ENCODE results near the gene ADGRF1.
"Not testable (repeated sequence)": the region's sequence is repeated elsewhere in the genome, so short reads cannot be mapped to it uniquely, and the experiment has no call there.

ADGRF1 gene

DNA sequence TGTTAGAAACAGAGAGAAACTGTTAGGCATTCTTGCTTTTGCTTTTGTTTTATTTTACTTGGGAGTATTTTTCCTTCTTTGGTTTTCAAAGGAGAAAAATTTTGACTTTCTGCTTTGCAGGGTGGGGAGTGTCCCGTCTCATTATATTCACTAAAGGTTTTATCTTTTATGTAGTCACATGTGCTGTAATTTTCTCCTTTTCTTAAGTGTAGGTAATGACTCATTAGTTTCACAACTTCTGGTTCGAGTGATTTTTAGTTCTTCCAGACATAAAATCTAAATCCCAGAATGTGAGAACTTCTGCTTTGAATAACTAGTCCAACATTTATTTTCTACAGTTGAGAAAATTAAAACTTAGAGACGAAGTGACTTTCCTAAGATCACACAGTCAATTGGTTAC is 37.7 kb downstream of the ADGRF1 start:
- Histone ChIP-seq H3K27me3 (ENCODE audit: control insufficient read depth in 2 of 2, insufficient read depth in 2 of 2, low read length in 2 of 2) (no peaks in the 10 kb centered on the region), H3K4me1 (ENCODE audit: control insufficient read depth in 2 of 2, insufficient read depth in 2 of 2, low read length in 2 of 2) (no peaks in the 10 kb centered on the region), H3K36me3 (ENCODE audit: control insufficient read depth in 2 of 2, insufficient read depth in 2 of 2, low read length in 2 of 2) (no peaks in the 10 kb centered on the region), H3K9me3 (ENCODE audit: control insufficient read depth in 2 of 2, low read length in 2 of 2) (no peaks in the 10 kb centered on the region), H3K27ac (ENCODE audit: low read depth in 2 of 2, low read length in 2 of 2) (no peak overlapping the region), H3K4me3 (ENCODE audit: low read length in 2 of 2) (no peak overlapping the region), H3K9ac (ENCODE audit: low read depth in 1 of 2, low read length in 2 of 2) (no peak overlapping the region)

- no peaks in the 10 kb centered on the region for H3K9me3 ChIP-seq (ENCODE audit: control insufficient read depth in 2 of 2, low read length in 2 of 2)
- H3K4me1 ChIP-seq (ENCODE audit: control insufficient read depth in 2 of 2, insufficient read depth in 2 of 2, low read length in 2 of 2), result peaks cover 0 to 7% of the 10 kb centered on the region in 2 donors
- H3K4me3 ChIP-seq (ENCODE audit: low read length in 2 of 2), result no peak overlapping the region
- H3K9ac ChIP-seq (ENCODE audit: low read depth in 1 of 2, low read length in 2 of 2), result no peak overlapping the region
- no peaks in the 10 kb centered on the region for H3K27me3 ChIP-seq (ENCODE audit: control insufficient read depth in 2 of 2, insufficient read depth in 2 of 2, low read length in 2 of 2)
- no peak overlapping the region for H3K27ac ChIP-seq (ENCODE audit: low read depth in 2 of 2, low read length in 2 of 2)
- H3K36me3 ChIP-seq (ENCODE audit: control insufficient read depth in 2 of 2, insufficient read depth in 2 of 2, low read length in 2 of 2), result no peaks in the 10 kb centered on the region
These were observed 41.3 kb downstream of the ADGRF1 start for GRCh38 chr6:47000842-47001241.

- no peak overlapping the region for H3K27ac ChIP-seq (ENCODE audit: low read depth in 2 of 2, low read length in 2 of 2)
- H3K36me3 ChIP-seq (ENCODE audit: control insufficient read depth in 2 of 2, insufficient read depth in 2 of 2, low read length in 2 of 2), result no peaks in the 10 kb centered on the region
- H3K9me3 ChIP-seq (ENCODE audit: control insufficient read depth in 2 of 2, low read length in 2 of 2), result no peaks in the 10 kb centered on the region
- no peak overlapping the region for H3K9ac ChIP-seq (ENCODE audit: low read depth in 1 of 2, low read length in 2 of 2)
- no peak overlapping the region for H3K4me3 ChIP-seq (ENCODE audit: low read length in 2 of 2)
- H3K4me1 ChIP-seq (ENCODE audit: control insufficient read depth in 2 of 2, insufficient read depth in 2 of 2, low read length in 2 of 2), result peaks cover 0 to 7% of the 10 kb centered on the region in 2 donors
- H3K27me3 ChIP-seq (ENCODE audit: control insufficient read depth in 2 of 2, insufficient read depth in 2 of 2, low read length in 2 of 2), result no peaks in the 10 kb centered on the region
These were observed 43.6 kb downstream of the ADGRF1 start for GRCh38 chr6:46998436-46999017.

DNA sequence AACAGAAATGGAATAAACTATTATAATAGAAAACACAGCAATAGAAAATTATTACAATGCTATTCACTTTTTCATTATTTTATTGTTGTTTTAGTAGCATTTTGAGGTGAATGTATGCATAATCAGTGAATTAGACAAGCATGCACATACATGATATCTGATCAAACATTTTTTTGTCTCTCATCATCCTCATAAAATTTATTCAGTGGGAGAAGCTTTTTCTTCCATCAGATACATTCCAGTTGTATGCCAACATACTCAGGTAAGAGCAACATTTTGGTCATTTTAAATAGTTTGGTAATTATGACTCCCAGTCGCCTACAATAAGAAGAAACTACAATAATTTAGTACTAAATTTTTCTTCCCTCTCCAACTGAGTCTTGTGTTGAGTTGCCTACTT is 44.5 kb downstream of the ADGRF1 start:
- Histone ChIP-seq H3K4me3 (ENCODE audit: low read length in 2 of 2) (no peak overlapping the region), H3K9me3 (ENCODE audit: control insufficient read depth in 2 of 2, low read length in 2 of 2) (no peaks in the 10 kb centered on the region), H3K27ac (ENCODE audit: low read depth in 2 of 2, low read length in 2 of 2) (no peak overlapping the region), H3K4me1 (ENCODE audit: control insufficient read depth in 2 of 2, insufficient read depth in 2 of 2, low read length in 2 of 2) (peaks cover 0 to 7% of the 10 kb centered on the region in 2 donors), H3K27me3 (ENCODE audit: control insufficient read depth in 2 of 2, insufficient read depth in 2 of 2, low read length in 2 of 2) (no peaks in the 10 kb centered on the region), H3K9ac (ENCODE audit: low read depth in 1 of 2, low read length in 2 of 2) (no peak overlapping the region), H3K36me3 (ENCODE audit: control insufficient read depth in 2 of 2, insufficient read depth in 2 of 2, low read length in 2 of 2) (no peaks in the 10 kb centered on the region)

DNA sequence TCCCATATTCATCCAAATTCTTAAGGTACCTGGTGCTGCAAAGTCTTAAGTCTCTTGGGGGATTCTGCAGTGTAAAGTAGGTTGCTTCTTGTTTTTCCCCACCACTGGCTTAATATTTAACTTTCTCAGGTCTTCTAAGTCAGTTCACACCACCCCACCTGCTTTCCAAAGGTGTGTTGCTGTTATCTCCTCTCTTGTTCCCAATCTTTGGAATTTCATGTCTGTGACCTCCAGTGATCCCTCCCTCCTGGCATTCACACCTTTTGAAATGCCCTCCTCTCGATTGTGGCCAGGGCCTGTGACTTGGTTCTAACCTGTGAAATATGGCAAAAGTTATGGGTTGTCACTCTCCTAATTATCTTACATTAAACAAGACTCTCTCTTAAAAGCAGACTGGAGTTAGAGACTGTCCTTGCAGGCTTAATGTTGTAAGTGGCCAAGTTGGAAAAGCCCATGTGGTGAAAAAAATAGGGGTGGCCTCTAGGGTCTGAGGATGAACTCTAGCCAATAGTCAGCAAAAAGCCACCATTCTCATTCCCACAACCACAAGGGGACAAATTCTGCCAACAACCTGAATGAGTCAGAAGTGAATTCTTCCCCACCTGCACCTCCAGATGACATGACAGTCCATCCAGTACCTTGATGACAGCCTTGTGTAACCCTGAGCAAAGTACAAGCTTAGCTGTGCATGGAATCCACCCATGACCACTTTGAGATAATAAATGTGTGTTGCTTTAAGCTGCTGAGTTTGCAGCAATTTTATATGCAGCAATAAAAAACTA is 45.1 kb downstream of the ADGRF1 start:
- Histone ChIP-seq H3K27me3 (ENCODE audit: control insufficient read depth in 2 of 2, insufficient read depth in 2 of 2, low read length in 2 of 2) (no peaks in the 10 kb centered on the region), H3K4me1 (ENCODE audit: control insufficient read depth in 2 of 2, insufficient read depth in 2 of 2, low read length in 2 of 2) (peaks cover 0 to 7% of the 10 kb centered on the region in 2 donors), H3K4me3 (ENCODE audit: low read length in 2 of 2) (no peak overlapping the region), H3K36me3 (ENCODE audit: control insufficient read depth in 2 of 2, insufficient read depth in 2 of 2, low read length in 2 of 2) (no peaks in the 10 kb centered on the region), H3K27ac (ENCODE audit: low read depth in 2 of 2, low read length in 2 of 2) (peak overlapping the region; percentile 49 to 65), H3K9ac (ENCODE audit: low read depth in 1 of 2, low read length in 2 of 2) (no peak overlapping the region), H3K9me3 (ENCODE audit: control insufficient read depth in 2 of 2, low read length in 2 of 2) (no peaks in the 10 kb centered on the region)

- H3K4me3 ChIP-seq (ENCODE audit: low read length in 2 of 2), result no peak overlapping the region
- no peaks in the 10 kb centered on the region for H3K9me3 ChIP-seq (ENCODE audit: control insufficient read depth in 2 of 2, low read length in 2 of 2)
These were observed 47.2 kb downstream of the ADGRF1 start for GRCh38 chr6:46994933-46995332.

GRCh38 chr6:46993846-46994245 is 48.3 kb downstream of the ADGRF1 start:
- Histone ChIP-seq H3K4me1 (ENCODE audit: control insufficient read depth in 2 of 2, insufficient read depth in 2 of 2, low read length in 2 of 2) (peaks cover 3 to 22% of the 10 kb centered on the region in 2 donors), H3K9ac (ENCODE audit: low read depth in 1 of 2, low read length in 2 of 2) (no peak overlapping the region), H3K36me3 (ENCODE audit: control insufficient read depth in 2 of 2, insufficient read depth in 2 of 2, low read length in 2 of 2) (no peaks in the 10 kb centered on the region), H3K4me3 (ENCODE audit: low read length in 2 of 2) (no peak overlapping the region), H3K27ac (ENCODE audit: low read depth in 2 of 2, low read length in 2 of 2) (no peak overlapping the region), H3K27me3 (ENCODE audit: control insufficient read depth in 2 of 2, insufficient read depth in 2 of 2, low read length in 2 of 2) (no peaks in the 10 kb centered on the region), H3K9me3 (ENCODE audit: control insufficient read depth in 2 of 2, low read length in 2 of 2) (no peaks in the 10 kb centered on the region)

More at GRCh38 chr6:46994933-46995332, 47.2 kb downstream of the ADGRF1 start:
- Histone ChIP-seq H3K9ac (ENCODE audit: low read depth in 1 of 2, low read length in 2 of 2) (no peak overlapping the region), H3K27me3 (ENCODE audit: control insufficient read depth in 2 of 2, insufficient read depth in 2 of 2, low read length in 2 of 2) (no peaks in the 10 kb centered on the region), H3K27ac (ENCODE audit: low read depth in 2 of 2, low read length in 2 of 2) (no peak overlapping the region), H3K4me1 (ENCODE audit: control insufficient read depth in 2 of 2, insufficient read depth in 2 of 2, low read length in 2 of 2) (peaks cover 3 to 16% of the 10 kb centered on the region in 2 donors), H3K36me3 (ENCODE audit: control insufficient read depth in 2 of 2, insufficient read depth in 2 of 2, low read length in 2 of 2) (no peaks in the 10 kb centered on the region)

- not testable (repeated sequence) for H3K27ac ChIP-seq (ENCODE audit: low read depth in 2 of 2, low read length in 2 of 2); H3K9ac ChIP-seq (ENCODE audit: low read depth in 1 of 2, low read length in 2 of 2); H3K27me3 ChIP-seq (ENCODE audit: control insufficient read depth in 2 of 2, insufficient read depth in 2 of 2, low read length in 2 of 2); H3K4me3 ChIP-seq (ENCODE audit: low read length in 2 of 2); H3K9me3 ChIP-seq (ENCODE audit: control insufficient read depth in 2 of 2, low read length in 2 of 2); H3K36me3 ChIP-seq (ENCODE audit: control insufficient read depth in 2 of 2, insufficient read depth in 2 of 2, low read length in 2 of 2)
- peaks cover 3 to 22% of the 10 kb centered on the region in 2 donors for H3K4me1 ChIP-seq (ENCODE audit: control insufficient read depth in 2 of 2, insufficient read depth in 2 of 2, low read length in 2 of 2)
These were observed 49.7 kb downstream of the ADGRF1 start for GRCh38 chr6:46992391-46992790.

DNA sequence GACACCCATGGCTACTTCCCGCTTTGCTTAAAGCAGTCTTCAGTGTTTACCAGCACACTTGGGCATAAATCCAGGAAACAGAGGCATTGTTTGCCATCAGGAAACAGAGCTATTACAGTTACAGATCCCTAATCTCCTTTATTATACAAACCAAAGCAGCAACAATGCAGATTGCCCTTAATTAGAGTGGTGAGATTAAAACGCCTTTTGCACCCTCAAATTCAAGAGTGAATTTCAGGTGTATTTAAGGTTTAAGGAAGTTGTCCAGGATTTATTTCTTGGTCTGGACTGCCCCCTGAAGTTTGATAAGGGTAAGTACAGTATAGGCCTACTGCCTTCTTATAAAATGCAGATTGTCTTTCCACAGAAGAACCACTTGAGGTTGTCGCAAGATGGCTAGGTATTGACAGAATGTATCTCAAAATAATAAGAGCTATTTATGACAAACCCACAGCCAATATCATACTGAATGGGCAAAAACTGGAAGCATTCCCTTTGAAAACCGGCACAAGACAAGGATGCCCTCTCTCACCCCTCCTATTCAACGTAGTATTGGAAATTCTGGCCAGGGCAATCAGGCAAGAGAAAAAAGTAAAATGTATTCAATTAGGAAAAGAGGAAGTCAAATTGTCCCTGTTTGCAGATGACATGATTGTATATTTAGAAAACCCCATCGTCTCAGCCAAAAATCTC is 51.2 kb downstream of the ADGRF1 start:
- H3K27ac ChIP-seq (ENCODE audit: low read depth in 2 of 2, low read length in 2 of 2); H3K9ac ChIP-seq (ENCODE audit: low read depth in 1 of 2, low read length in 2 of 2); H3K9me3 ChIP-seq (ENCODE audit: control insufficient read depth in 2 of 2, low read length in 2 of 2); H3K27me3 ChIP-seq (ENCODE audit: control insufficient read depth in 2 of 2, insufficient read depth in 2 of 2, low read length in 2 of 2); H3K36me3 ChIP-seq (ENCODE audit: control insufficient read depth in 2 of 2, insufficient read depth in 2 of 2, low read length in 2 of 2): not testable (repeated sequence)
- Histone ChIP-seq H3K4me3 (ENCODE audit: low read length in 2 of 2) (peak overlapping the region in 1 of 2 donors; percentile 57), H3K4me1 (ENCODE audit: control insufficient read depth in 2 of 2, insufficient read depth in 2 of 2, low read length in 2 of 2) (peaks cover 3 to 15% of the 10 kb centered on the region in 2 donors)

DNA sequence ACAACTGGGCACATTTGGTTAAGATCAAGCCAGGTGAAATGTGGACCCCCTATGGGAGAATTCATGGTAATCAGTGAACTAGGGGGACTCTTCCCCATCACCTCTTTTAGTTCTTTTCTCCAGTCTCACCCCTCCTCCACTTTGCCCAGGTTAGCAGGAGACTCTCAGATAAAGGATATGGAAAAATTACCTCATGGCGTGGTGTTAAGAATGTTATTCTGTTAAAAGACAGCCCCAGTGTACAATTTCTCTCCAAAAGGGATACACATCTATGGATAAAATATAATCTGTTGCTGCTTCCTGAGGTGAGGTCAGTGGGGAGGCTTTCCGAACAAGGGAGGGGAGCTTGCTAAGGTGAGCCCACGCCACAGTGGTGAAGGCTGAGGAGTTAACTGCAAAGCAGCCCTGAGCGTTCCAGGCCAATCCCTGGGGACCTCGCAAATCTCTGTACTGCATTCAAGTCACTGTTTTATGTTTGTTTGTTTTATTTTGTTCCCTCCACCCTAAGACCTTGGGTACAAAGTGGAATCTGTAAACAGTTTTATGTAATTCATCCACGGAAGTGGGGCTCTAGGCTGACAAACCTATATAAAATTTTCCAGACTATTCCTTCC is 52.0 kb downstream of the ADGRF1 start:
- H3K27ac ChIP-seq (ENCODE audit: low read depth in 2 of 2, low read length in 2 of 2), result no peak overlapping the region
- peaks cover 3 to 15% of the 10 kb centered on the region in 2 donors for H3K4me1 ChIP-seq (ENCODE audit: control insufficient read depth in 2 of 2, insufficient read depth in 2 of 2, low read length in 2 of 2)
- H3K9ac ChIP-seq (ENCODE audit: low read depth in 1 of 2, low read length in 2 of 2), result peak overlapping the region in 1 of 2 donors; percentile 17
- H3K36me3 ChIP-seq (ENCODE audit: control insufficient read depth in 2 of 2, insufficient read depth in 2 of 2, low read length in 2 of 2), result no peaks in the 10 kb centered on the region
- no peak overlapping the region for H3K4me3 ChIP-seq (ENCODE audit: low read length in 2 of 2)
- H3K27me3 ChIP-seq (ENCODE audit: control insufficient read depth in 2 of 2, insufficient read depth in 2 of 2, low read length in 2 of 2), result no peaks in the 10 kb centered on the region
- H3K9me3 ChIP-seq (ENCODE audit: control insufficient read depth in 2 of 2, low read length in 2 of 2), result no peaks in the 10 kb centered on the region
